ENCODE data around the gene FAM120B.

Gene FAM120B

GRCh38 chr6:170448751-170449630 is 142.4 kb downstream of the FAM120B start:
- no peak for DNase-seq

DNA sequence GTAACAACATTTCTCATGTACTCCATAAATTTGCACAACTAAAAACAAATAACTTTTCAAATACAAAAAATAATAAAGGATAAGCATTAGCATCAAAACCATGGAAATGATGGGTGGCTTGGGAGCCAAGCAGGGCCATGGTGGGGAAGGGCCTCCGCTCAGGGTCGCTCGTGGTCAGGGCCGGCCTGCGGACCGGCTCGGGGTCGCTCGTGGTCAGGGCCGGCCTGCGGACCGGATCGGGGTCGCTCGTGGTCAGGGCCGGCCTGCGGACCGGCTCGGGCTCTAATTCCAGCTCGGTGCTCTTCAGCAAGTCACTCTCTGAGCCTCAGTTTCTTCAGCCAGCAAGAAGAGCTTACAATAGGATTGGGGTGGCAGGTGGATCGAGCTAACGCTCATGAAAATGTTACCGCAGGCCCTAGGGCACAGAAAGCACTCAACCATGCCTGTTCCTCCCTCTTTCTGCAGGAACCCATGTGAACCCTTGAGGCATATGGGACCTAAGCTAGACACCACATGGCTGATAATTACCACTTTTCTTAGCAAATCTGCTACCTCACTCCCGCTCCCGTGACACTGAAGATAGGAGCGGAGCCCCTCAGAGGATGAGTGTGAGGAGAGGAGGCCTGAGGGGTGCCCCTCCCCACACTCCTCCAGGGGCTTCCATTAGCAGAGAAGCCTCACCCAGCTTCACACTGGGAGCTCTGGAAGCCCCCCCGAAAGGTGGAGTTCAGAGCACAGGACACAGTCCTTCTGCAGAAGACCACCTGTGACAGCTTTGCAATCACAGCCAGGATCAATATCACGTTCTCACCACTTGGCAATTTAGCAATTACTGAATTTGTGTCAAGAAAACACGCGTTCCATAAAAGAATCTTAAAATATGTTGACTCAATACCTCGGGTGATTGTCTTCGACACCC is 143.5 kb downstream of the FAM120B start:
- DNase-seq: no peak

DNA sequence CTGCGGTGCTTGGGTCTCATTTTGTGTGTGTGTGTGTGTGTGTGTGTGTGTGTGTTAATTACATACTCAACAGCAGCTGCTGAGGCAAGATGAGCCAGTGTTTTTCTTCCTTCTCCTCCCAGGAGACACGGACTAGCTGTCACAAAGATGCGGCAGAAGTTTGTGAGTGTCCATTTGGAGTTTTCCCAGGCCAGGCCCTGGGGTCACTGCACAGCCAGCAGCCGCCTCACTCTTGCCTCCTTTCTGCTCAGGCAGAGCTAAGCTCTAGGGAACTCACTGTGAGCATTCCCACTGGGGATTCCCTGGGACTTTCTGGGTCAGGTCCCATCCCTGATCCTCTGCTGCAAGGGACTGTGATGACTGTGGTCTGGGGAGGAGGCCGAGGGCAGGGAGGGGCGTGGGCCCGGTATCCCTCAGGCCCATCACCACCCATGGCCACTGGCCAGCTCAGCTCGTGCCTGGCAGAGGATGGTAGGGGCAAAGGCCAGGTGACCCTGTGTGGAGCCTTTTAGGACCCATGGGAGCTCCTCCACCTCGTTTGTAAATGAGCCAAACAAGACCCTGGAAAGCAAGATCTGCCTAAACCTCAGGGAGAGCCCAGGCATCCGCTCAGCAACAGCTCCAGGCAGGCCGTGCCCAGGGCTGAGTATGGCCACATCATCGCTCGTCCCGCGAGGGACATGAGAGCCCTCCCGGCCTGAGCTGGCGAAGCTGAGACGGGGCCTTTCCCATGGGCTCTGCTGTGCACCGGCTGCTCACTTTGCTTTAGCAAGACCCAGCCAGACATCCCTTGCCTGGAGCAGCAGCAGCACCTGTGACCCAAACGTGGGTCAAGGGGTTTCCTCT is 144.6 kb downstream of the FAM120B start:
- no peak for DNase-seq

GRCh38 chr6:170451762-170452651 is 145.4 kb downstream of the FAM120B start:
- no peak for DNase-seq

- DNase-seq: no peak
These were observed 146.4 kb downstream of the FAM120B start for GRCh38 chr6:170452767-170453545.

- DNase-seq: no peak
These were observed 147.3 kb downstream of the FAM120B start for GRCh38 chr6:170453586-170454511.

GRCh38 chr6:170454512-170455285 is 148.1 kb downstream of the FAM120B start:
- no peak for DNase-seq

DNA sequence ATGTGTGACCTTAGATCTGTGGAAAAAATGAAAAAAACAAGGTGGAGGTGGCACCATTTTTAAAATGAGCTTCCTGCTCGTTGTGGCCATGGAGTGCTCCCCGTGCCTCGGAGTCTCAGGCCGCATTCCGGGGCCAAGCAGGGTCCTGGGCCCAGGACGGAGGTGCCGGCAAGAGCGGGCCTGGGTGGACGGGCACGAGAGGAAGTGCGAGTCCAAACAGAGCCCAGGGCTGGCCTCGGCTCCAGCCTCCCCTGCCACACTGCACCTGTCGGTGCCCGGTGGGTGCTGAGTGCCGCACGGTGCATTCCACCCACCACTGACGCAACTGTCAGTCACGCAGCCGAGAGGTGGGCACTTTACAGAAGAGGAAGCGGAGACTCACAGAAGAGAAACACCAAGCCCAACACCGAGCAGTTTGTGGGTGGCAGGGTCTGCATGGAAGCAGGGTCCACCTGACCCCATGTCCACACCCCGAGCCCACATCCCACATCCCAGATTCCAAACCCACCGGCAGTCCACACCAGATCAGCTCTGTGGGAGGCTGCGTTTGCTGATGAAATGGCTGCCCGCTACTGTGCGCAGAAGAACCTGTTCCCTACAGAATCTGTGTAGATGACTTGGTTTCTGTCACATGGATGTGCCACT is 148.9 kb downstream of the FAM120B start:
- DNase-seq: no peak

DNA sequence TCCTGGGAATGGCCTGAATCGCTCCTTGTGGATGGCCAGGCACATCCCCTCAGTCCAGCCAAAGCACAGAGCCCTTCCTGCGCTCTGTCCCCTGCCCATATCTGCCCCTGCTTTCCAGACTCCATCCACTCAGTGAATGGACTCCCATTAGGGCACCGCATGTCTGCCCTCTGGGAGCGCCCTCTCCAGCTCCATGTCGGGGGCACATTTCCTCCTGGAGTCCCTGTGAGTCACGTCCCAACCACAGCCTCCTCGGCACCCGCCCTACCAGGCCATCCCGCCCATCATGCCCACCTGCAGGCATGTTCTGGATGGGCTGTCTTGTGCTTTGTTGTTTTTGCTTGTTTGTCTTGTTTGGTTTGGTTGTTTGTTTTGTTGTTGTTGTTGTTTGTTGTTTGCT is 149.8 kb downstream of the FAM120B start:
- no peak for DNase-seq
